HUES6 (cell line): ENCODE measurements around the gene NTM.

Experiments used
- H3K27ac ChIP-seq: 2 replicates; pipeline ENCODE4 v1.7.0; 2013; ENCODE audit warnings: low read depth, mild to moderate bottlenecking, low read length, inconsistent platforms
- H3K27me3 ChIP-seq: 2 replicates; pipeline ENCODE4 v1.6.1; 2013; ENCODE audit warnings: low read length; ENCODE audit not compliant: control insufficient read depth, insufficient read depth
- H3K36me3 ChIP-seq: 2 replicates; pipeline ENCODE4 v1.6.1; 2013; ENCODE audit warnings: low read length; ENCODE audit not compliant: control insufficient read depth, insufficient read depth
- H3K4me1 ChIP-seq: 2 replicates; pipeline ENCODE4 v1.6.1; 2013; ENCODE audit warnings: low read length; ENCODE audit not compliant: control insufficient read depth, insufficient read depth
- H3K4me3 ChIP-seq: 2 replicates; pipeline ENCODE4 v1.5.1; 2013; ENCODE audit warnings: low read depth, low read length
- H3K9ac ChIP-seq: one replicate; pipeline ENCODE4 v1.6.1; 2013; ENCODE audit warnings: mild to moderate bottlenecking, low read length
- H3K9me3 ChIP-seq: 2 replicates; pipeline ENCODE4 v1.6.1; 2013; ENCODE audit warnings: low read depth, low read length; ENCODE audit not compliant: control insufficient read depth, insufficient read depth

NTM gene

DNA sequence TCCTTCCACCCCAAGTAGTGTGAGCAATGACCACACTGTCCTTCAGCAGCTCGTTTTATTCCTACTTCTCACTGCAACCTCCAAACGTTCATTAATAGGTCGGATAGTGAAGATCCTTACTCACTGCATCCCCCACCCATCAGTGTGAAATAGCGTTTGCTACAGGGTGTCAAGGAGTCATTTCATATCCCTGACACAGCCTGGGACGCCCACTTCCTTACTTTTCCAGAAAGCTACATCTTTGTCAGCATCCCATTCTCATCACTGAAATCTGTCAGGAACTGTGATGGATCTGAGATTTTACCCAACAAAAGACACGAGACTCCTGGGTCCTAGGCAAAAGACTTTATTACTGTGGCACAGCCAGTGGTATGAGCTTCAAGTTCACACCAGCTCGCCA lies 592.4 kb downstream of the NTM start:
- no peaks in the 10 kb centered on the region for H3K27me3 ChIP-seq
- no peaks in the 10 kb centered on the region for H3K4me1 ChIP-seq
- no peak overlapping the region for H3K27ac ChIP-seq
- no peaks in the 10 kb centered on the region for H3K9me3 ChIP-seq
- no peak overlapping the region for H3K4me3 ChIP-seq
- H3K9ac ChIP-seq, result no peak overlapping the region
- no peaks in the 10 kb centered on the region for H3K36me3 ChIP-seq

DNA sequence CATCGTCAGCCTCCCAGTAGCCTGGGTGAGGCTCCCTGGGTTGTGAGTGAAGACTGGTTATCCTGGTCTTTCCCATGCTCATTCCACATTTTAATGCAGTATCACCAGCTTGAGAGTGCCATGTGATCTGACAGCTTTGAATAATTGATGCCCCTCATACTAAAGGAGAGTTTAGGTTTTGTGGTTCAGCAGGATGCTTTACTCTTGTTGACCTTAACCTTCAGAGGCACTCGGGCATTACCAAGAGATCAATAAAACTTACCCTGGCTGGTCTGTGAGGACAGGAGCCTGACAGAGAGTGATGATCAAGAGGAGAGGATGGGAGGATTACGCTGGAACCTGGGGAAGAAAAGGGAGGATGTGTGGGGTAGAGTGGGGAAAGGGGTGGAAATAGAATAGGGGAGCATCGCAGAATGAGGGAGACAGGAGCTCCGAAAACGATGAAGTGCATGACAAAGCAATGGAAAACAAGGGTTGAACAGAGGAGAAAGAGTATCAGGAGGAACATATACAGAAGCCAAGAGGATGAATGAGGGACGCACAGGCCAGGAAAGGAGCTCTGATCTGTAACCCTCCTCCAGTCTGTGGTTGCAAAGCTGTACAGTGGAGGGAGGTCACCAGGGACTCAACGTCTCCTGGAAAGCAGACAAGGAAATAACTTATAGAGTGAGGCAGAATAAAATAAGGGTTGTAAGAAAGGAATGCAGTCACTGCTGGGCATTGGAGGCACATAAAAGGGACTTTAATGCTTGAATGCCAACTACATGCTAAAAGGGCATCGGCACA lies 594.5 kb downstream of the NTM start:
- H3K36me3 ChIP-seq, result no peaks in the 10 kb centered on the region
- no peaks in the 10 kb centered on the region for H3K4me1 ChIP-seq
- no peak overlapping the region for H3K4me3 ChIP-seq
- no peak overlapping the region for H3K9ac ChIP-seq
- H3K9me3 ChIP-seq, result no peaks in the 10 kb centered on the region
- no peak overlapping the region for H3K27ac ChIP-seq
- no peaks in the 10 kb centered on the region for H3K27me3 ChIP-seq

- H3K36me3 ChIP-seq, result no peaks in the 10 kb centered on the region
- H3K27me3 ChIP-seq, result no peaks in the 10 kb centered on the region
- H3K27ac ChIP-seq, result no peak overlapping the region
- H3K4me3 ChIP-seq, result no peak overlapping the region
- H3K4me1 ChIP-seq, result no peaks in the 10 kb centered on the region
- no peaks in the 10 kb centered on the region for H3K9me3 ChIP-seq
- no peak overlapping the region for H3K9ac ChIP-seq
Observed at GRCh38 chr11:131965504-131965903, 595.1 kb downstream of the NTM start.

GRCh38 chr11:131966667-131967066 lies 596.3 kb downstream of the NTM start:
- H3K36me3 ChIP-seq, result no peaks in the 10 kb centered on the region
- H3K4me1 ChIP-seq, result no peaks in the 10 kb centered on the region
- no peak overlapping the region for H3K4me3 ChIP-seq
- H3K27ac ChIP-seq, result no peak overlapping the region
- no peaks in the 10 kb centered on the region for H3K9me3 ChIP-seq
- no peaks in the 10 kb centered on the region for H3K27me3 ChIP-seq
- no peak overlapping the region for H3K9ac ChIP-seq

DNA sequence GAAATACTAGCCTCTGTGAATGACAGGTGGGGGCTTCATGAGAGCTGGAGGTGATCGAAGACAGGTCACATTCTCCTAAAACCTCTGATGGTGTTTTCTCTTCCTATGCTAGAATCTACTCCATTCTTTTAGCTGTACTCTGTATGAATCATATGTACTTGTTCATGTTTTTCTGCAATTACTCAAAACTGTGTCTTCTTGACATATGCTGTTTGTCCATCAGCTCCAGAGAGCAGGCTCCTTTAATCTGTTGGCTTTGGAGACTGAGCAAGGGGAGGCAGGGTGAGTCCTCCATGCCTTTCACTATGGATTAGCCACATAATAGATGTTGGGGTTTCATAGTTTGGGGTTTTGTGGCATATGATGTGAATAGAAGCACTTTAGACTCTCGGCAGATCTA lies 598.8 kb downstream of the NTM start:
- no peak overlapping the region for H3K27ac ChIP-seq
- no peaks in the 10 kb centered on the region for H3K9me3 ChIP-seq
- H3K36me3 ChIP-seq, result no peaks in the 10 kb centered on the region
- H3K27me3 ChIP-seq, result no peaks in the 10 kb centered on the region
- H3K9ac ChIP-seq, result no peak overlapping the region
- H3K4me3 ChIP-seq, result no peak overlapping the region
- H3K4me1 ChIP-seq, result no peaks in the 10 kb centered on the region

- H3K4me3 ChIP-seq, result no peak overlapping the region
- H3K27ac ChIP-seq, result no peak overlapping the region
- peaks cover 17% of the 10 kb centered on the region for H3K4me1 ChIP-seq
- no peak overlapping the region for H3K9ac ChIP-seq
- H3K36me3 ChIP-seq, result no peaks in the 10 kb centered on the region
- no peaks in the 10 kb centered on the region for H3K9me3 ChIP-seq
- no peaks in the 10 kb centered on the region for H3K27me3 ChIP-seq
Observed at GRCh38 chr11:131973061-131973460, 602.6 kb downstream of the NTM start.

DNA sequence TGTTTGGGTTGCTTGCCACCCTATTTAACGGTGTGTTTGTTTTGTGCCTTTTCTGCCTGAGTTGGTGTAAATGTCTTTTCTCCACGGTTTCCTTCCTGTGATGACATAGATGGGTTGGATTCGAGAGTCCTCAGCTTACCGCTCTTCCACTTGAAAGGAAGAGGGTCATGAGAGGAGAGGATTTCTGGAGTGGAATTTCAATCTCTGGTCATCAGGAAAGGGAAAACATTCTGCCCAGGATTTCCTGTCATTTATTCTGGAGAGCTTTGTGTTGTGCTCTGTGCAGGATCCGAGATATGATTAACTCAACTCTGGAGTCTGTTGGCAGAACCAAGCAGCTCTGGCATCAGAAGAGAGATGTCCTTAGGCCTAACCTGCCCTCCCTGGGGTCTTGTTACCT lies 605.2 kb downstream of the NTM start:
- Histone ChIP-seq H3K4me1 (peaks cover 33% of the 10 kb centered on the region), H3K9ac (no peak overlapping the region), H3K27me3 (no peaks in the 10 kb centered on the region), H3K4me3 (no peak overlapping the region), H3K27ac (no peak overlapping the region), H3K36me3 (no peaks in the 10 kb centered on the region), H3K9me3 (no peaks in the 10 kb centered on the region)

DNA sequence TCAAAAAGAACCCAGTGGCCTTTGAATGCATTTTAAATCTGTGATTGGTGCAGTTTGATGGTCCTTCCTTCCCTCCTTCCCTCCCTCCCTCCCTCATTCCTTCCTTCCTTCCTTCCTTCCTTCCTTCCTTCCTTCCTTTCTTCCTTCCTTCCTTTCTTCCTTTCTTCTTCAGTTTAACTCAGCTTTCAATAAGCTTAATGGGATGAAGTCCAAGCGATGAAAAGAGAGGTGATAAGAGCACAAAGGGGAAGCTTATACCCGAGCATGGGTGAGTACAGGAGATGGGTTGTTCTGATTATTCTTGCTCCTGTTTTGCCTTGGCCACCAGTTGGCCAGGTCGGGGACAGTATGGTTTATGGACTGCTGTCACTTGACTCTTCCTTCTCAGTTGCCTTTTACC lies 605.6 kb downstream of the NTM start:
- Histone ChIP-seq H3K9ac (no peak overlapping the region), H3K27ac (no peak overlapping the region), H3K4me3 (no peak overlapping the region), H3K36me3 (no peaks in the 10 kb centered on the region), H3K27me3 (no peaks in the 10 kb centered on the region), H3K9me3 (no peaks in the 10 kb centered on the region), H3K4me1 (peaks cover 34% of the 10 kb centered on the region)

DNA sequence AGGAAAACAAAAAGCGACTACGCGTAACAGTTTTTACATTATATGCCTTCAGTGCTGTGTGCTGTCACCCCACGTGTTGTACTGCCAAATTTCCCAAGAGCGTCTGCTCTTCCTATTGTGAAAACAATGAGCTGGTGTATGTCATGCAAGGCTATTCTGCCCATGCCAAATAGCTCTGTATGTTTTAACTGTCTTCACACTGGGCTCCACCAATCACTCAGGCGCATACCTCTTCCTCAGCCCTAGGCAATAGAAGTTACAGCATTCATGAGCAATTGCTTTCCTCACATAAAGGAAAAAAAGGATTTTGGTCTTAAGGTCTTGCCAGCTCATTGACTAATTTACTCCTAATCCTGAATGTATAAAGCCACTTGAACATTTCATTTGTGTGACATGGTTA lies 606.8 kb downstream of the NTM start:
- Histone ChIP-seq H3K36me3 (no peaks in the 10 kb centered on the region), H3K4me1 (peaks cover 41% of the 10 kb centered on the region), H3K9ac (peak overlapping the region; percentile 55), H3K4me3 (peak overlapping the region; percentile 13; the same call in 1 of the 2 replicates), H3K27me3 (no peaks in the 10 kb centered on the region), H3K27ac (peak overlapping the region; percentile 83), H3K9me3 (no peaks in the 10 kb centered on the region)

GRCh38 chr11:131977854-131978253 lies 607.4 kb downstream of the NTM start:
- peak overlapping the region; percentile 55 for H3K9ac ChIP-seq
- H3K36me3 ChIP-seq, result no peaks in the 10 kb centered on the region
- peaks cover 47% of the 10 kb centered on the region for H3K4me1 ChIP-seq
- no peaks in the 10 kb centered on the region for H3K9me3 ChIP-seq
- H3K4me3 ChIP-seq, result peak overlapping the region; percentile 13; the same call in 1 of the 2 replicates
- peak overlapping the region; percentile 83 for H3K27ac ChIP-seq
- no peaks in the 10 kb centered on the region for H3K27me3 ChIP-seq

GRCh38 chr11:131978351-131978750 lies 607.9 kb downstream of the NTM start:
- Histone ChIP-seq H3K4me3 (no peak overlapping the region), H3K9ac (no peak overlapping the region), H3K36me3 (no peaks in the 10 kb centered on the region), H3K27ac (peak overlapping the region; percentile 6; the same call in 1 of the 2 replicates), H3K4me1 (peaks cover 47% of the 10 kb centered on the region), H3K9me3 (no peaks in the 10 kb centered on the region), H3K27me3 (no peaks in the 10 kb centered on the region)
